GM18519 (cell line): ENCODE data around the gene NSUN7.
"Not testable (repeated sequence)": the region's sequence is repeated elsewhere in the genome, so short reads cannot be mapped to it uniquely, and the experiment has no call there.

ENCODE experiments used
- ATAC-seq: cut with Tn5 transposase; IDR thresholded peaks from one replicate; pipeline ENCODE4 v1.9.1; 2021; ENCODE audit warnings: mild to moderate bottlenecking, moderate library complexity; ENCODE audit not compliant: unreplicated experiment, low FRiP score

Gene NSUN7

GRCh38 chr4:40749717-40750460 is at the start of gene NSUN7:
NSUN7 (plus strand) TSS chr4:40749955; CDS start chr4:40750694, 739 bp downstream.
- no peak for ATAC-seq

- no peak for ATAC-seq
Measured at GRCh38 chr4:40702137-40702799, 47.5 kb upstream of the NSUN7 start.

GRCh38 chr4:40702800-40703151 is 47.0 kb upstream of the NSUN7 start:
- ATAC-seq, result no peak

- ATAC-seq, result no peak
Measured at GRCh38 chr4:40704073-40704472, 45.7 kb upstream of the NSUN7 start.

GRCh38 chr4:40710484-40711254 is 39.1 kb upstream of the NSUN7 start:
- no peak for ATAC-seq

GRCh38 chr4:40713001-40713400 is 36.8 kb upstream of the NSUN7 start:
- ATAC-seq, result not testable (repeated sequence)

- no peak for ATAC-seq
Measured at GRCh38 chr4:40713798-40714197, 36.0 kb upstream of the NSUN7 start.

GRCh38 chr4:40718586-40718985 is 31.2 kb upstream of the NSUN7 start:
- no peak for ATAC-seq

- peak; percentile 60 for ATAC-seq
Measured at GRCh38 chr4:40719008-40719623, 30.6 kb upstream of the NSUN7 start.

- no peak for ATAC-seq
Measured at GRCh38 chr4:40720351-40720750, 29.4 kb upstream of the NSUN7 start.

- no peak for ATAC-seq
Measured at GRCh38 chr4:40720916-40721315, 28.8 kb upstream of the NSUN7 start.

- ATAC-seq, result no peak
Measured at GRCh38 chr4:40721730-40722171, 28.0 kb upstream of the NSUN7 start.

- ATAC-seq, result peak; percentile 69
Measured at GRCh38 chr4:40722576-40723161, 27.1 kb upstream of the NSUN7 start.

- no peak for ATAC-seq
Measured at GRCh38 chr4:40723728-40724127, 26.0 kb upstream of the NSUN7 start.

- no peak for ATAC-seq
Measured at GRCh38 chr4:40728333-40728732, 21.4 kb upstream of the NSUN7 start.

GRCh38 chr4:40729555-40729954 is 20.2 kb upstream of the NSUN7 start:
- ATAC-seq, result no peak

GRCh38 chr4:40730091-40730679 is 19.6 kb upstream of the NSUN7 start:
- ATAC-seq, result no peak

GRCh38 chr4:40731361-40731760 is 18.4 kb upstream of the NSUN7 start:
- no peak for ATAC-seq

GRCh38 chr4:40731792-40732245 is 17.9 kb upstream of the NSUN7 start:
- no peak for ATAC-seq

- ATAC-seq, result no peak
Measured at GRCh38 chr4:40733752-40734151, 16.0 kb upstream of the NSUN7 start.
